A172 (cell line): ENCODE results near the gene SBF2. TPM values are rescaled to one million over a fixed set of nuclear protein-coding genes. Genes with fewer than 3 reads are reported as not detected.

Source experiments
- DNase-seq: peaks from one replicate; pipeline ENCODE4 v3.0.0-alpha.2; 2015; ENCODE audit warnings: low spot score
- total RNA-seq: library from RNA; depleted of rRNA; stranded (reverse); fragments of >200 nt; shearing (Covaris generic); gene quantifications from 2 replicates; pipeline ENCODE4 v1.2.3, GENCODE V29; 2014

Gene SBF2
- total RNA-seq, 1 experiment from 2014 or later: 34.7 TPM

DNA sequence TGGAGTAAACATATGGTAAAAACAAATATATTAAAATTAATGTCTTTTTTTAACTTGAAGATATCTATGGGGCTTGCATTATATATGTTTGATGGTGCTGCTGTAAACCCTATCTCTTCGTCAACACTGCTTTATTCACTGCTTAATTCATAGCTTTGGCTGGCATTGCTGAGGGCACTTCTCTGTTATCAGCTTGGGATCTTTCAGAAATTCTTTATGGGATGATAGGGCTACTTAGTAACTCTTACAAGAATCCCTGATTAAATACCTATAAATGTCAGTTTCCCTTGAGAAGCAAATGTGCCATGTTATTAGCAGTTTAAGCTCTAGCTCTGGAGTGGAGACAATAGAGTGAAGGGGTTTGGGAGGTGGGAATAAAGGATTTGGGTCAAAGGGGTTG, 517.8 kb downstream of the SBF2 start:
- no peak for DNase-seq

DNA sequence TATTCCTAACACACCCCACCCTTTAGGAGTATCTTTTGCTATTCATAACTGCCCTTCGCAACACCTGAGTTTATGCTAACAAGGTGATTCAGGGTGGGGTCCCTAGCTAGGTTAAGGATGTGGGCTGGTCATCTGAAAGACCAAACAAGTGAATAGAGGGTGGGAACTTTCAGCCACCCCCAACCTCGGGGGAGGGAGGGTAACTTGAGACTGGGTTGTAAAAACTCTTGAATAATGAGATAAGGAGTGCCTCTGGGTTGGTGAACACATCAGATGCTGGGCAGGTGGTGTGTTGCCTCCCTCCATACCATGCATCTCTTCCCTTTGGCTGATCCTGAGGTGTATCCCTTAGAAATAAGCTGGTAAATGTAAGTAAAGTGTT, 518.6 kb downstream of the SBF2 start:
- DNase-seq: peak; percentile 50

DNA sequence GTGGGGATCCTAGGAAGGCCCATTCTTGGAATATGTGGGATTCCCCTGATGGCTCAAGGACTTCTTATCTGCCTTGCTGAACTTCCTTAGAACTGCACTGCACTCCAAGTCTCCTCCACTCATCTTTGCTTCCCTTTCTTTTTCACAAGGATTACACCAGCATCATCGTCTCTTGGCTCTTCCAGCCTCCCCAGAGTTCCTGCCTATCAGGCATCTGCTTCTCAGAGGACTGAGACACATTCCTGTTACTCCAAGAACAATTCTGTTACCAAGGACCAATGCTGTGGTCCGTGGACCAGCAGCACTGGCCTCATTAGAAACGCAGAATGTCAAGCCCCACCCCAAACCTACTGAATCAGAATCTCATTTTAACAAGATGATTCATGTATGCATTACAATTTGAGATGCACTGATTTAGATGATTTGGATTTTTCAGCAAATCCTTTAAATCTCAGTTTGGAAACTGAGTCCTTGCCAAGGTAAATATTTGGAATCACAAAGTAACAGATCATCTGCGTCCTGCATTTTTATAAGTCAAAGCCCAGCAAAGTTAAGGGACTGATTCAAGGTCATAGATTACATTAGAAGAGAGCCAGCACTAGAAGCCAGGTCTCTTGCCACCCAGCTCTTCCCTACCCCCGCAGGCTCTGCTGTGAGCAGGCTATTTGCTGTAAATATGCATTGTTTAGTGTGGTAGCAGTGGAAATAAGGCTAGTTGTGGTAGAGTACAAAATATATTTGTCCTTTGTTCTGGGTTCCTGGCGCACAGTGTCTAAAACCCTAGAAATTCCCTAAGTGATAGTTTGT, 519.2 kb downstream of the SBF2 start:
- peak; percentile 88 for DNase-seq

DNA sequence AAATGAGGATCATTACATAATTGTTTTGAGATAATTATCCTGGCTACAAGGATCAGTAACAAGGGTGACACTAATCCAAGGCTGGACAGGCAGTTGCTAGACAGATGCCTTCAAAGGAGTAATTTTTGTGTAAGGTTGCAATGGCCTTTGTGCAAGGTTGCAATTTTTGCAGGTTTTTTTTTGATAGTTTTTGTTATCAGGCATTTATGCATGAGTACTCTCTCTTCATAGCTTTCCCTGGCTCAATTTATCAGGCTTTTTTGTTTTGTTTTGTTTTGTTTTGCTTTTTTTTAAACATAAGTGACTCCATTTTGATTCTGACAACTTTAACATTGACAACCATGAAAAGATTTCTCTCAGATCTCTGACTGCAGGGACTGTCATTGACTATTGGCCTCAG, 519.9 kb downstream of the SBF2 start:
- no peak for DNase-seq

DNA sequence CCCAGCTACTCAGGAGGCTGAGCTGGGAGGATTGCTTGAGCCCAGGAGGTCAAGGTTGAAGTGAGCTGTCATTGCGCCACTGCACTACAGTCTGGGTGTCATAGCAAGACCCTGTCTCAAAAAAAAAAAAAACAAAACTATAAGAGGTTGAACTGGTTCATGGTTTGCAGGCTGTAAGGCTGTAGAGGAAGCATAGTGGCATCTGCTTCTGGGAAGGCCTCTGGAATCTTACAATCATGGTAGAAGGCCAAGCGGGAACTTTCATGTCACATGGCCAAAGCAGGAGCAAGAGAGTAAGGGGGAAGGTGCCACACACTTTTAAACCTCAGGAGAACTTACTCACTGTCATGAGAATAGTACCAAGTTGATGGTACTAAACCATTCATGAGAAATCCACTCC, 520.5 kb downstream of the SBF2 start:
- no peak for DNase-seq

DNA sequence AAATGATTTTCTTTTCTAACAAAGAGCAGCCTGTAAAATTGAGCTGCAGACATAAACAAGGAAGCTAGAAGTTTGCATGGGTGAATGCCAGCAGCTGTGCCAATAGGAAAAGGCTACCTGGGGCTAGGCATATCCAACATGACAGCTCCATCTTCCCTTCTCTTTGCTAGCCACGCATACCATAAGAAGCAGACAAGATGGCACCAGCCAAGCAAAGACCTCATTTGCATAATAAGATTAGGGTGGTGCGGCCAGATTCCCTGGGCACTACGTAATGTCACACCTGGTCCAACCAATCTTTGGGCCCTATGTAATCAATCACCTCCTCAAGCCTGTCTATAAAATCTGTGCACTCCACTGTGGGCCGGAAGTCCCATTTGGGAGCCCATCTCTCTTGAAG, 521.8 kb downstream of the SBF2 start:
- no peak for DNase-seq

DNA sequence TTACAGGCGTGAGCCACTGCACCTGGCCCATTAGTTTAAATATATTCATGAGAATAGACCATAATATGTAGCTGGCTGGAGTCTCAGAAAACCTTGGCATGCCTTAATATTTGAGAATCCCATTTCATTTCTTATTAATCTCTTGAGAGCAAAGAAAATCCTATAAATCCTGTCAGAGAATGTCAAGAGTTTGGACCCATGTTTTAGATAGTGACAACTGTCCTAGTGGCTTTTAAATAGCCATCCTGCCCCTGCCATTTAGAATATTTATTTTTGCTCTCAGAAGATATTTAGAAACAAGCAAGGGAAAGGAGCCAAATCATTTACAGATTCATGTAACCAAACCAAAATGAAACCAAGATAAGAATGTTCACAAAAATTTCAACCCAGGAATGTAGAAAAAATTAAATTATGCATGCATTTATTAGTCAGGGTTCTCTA, 522.9 kb downstream of the SBF2 start:
- no peak for DNase-seq

DNA sequence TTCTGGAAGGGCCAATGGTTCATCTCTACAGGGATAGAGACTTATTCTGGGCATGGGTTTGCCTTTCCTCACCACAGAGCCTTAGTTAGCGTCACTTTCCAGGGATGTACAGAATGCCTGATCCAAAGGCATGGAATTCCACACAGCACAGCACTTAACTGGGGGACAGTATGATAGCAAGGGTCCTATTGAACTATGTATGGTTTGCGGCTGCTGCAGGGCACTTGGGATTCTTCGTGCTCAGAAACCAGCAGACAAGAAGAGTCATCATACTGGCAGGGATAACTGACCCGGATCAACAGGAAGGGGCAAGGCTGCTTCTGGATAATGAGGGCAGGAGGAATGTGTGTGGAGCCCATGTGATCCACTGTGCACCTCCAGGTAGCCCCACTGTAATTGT, 524.4 kb downstream of the SBF2 start:
- DNase-seq: no peak

DNA sequence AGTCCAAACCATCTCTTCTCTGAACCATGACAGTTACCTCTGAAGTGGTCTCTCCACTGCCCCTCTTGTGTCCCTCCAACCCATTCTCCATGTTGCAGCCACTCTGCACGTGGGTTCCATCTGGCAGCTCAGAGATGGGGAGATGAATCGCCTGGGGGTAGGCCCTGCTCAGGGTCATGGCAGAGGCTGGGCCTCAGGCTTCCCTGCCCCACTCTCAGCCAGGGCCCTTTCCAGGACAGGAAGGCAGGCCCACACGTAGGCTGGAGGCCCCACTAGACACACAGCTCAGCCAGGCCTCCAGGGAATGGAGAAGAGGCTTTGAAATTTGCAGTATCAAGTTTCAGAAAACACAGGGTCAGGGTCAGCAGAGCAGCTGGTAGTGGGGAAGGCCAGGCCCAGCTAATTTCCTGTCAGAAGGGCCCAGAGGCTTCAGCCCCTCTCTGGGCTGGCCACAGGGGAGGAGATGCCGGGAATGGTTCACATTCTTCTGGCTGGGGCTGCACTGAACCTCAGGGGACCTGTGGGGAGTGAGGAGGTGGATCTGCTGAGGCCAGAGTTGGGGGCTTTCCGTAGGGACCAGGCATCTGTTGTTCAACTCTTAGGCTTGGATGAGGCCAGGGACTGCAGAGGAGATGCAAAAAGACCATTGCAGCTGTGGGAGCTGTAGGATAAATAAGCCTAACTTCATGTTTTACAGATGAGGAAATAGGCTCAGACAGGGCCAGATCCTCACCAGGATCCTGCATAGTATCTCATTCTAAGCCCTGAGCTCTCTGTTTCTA, 528.5 kb downstream of the SBF2 start:
- DNase-seq: peak; percentile 80

DNA sequence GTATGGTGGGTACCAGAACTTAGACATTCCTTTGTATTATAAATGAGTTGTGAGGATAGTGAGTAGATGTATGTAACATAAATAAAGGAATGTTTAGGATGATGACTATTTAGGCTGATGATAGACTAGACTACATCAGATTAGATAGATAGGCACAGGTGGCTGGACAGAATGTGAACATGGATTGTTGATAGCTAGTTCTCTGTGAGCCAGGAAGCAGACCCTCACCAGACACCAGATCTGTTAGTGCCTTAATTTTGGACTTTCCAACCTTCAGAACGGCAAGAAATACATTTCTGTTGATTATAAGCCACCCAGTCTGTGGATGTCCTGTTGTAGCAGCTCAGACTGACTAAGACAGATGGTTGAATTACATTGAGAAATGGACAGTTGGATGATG, 530.7 kb downstream of the SBF2 start:
- DNase-seq: no peak

DNA sequence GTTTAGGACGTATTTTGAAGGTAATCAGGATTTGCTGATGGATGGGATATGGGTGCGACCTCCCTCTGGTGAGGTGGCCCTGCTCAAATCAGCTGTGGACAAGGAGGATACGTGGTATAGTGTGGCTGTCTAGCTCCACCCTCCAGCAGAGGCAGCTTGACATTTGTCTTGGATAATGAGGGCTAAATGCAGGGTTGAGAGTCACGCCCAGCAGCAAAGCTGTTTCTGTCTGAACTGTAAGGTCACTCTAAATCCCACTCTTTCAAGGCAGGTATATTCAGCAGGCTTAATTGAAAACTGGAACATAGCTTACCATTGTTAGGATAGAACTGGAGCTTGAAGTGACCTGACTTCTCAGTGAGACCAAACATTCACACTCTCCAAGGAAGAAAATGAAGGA, 531.5 kb downstream of the SBF2 start:
- DNase-seq: no peak

DNA sequence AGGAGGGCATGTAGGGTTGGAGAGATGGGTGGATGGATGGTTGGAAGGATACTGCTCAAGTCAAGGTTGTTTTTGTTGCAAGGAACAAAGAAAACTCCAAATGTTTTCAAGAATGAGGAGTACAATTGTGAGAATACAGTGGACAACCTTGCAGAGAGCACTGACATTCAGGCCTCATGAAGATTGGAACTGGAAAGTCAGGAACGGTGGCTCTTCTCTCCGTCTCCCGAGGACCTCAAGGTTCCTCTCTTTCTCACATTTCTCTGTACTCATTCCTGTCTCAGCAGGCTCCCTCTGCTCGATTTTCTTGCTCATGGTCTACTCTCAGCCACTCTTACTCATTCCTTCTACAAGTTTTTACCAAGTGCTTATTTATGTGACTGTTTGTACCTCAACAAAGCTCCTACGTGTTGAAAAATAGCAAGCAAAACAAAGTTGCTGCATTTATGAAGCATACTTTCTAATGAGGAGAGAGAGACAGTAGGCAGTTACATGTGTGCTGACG, 532.5 kb downstream of the SBF2 start:
- no peak for DNase-seq

DNA sequence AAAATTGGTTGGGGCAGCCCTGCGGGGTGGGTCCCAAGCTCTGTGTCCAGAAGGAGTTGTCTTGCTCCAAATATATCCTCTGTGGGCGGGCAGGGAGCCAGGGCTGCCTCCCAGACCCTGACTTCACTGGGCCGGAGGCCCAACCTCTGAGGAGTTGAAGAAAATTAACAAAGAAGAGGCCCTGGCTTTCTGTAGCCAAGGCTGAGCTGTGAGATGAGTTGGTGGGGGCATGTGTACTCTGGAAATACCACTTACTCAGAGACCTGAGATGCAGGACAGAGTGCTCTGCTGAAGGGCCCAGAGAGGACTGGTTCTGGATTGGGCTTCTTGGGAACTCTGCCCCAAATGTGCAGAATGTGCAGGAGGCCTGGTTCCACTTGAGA, 533.8 kb downstream of the SBF2 start:
- DNase-seq: peak; percentile 84

DNA sequence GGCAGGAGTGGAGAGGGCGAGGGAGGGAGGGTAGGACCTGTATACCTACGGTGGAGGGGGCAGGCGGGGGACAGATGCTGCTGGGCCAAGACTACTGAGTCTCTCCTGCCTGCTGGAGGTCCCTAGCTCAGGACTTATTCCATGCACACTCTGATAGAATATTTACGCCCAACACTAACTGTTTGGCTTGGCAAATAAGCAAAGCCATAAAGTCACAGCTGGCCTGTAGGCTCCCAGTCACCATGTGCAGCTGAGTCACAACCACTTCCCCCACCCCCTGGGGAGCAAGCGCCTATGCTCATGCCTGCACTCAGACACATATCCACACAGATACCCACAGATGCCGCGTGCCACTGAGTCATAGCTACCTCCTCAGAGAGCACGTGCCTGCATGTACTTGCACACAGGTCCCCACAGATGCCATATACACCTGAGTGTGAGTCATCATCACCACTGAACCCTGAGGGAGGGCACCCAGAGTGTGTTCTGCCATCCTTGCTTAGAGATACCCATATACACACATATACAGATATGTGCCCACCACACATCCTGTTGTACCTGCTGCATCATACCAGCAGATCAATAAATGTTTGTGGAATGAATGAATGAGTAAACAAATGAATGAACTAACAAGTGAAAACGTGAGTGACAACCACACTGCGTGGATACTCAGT, 534.4 kb downstream of the SBF2 start:
- peak; percentile 100 for DNase-seq

DNA sequence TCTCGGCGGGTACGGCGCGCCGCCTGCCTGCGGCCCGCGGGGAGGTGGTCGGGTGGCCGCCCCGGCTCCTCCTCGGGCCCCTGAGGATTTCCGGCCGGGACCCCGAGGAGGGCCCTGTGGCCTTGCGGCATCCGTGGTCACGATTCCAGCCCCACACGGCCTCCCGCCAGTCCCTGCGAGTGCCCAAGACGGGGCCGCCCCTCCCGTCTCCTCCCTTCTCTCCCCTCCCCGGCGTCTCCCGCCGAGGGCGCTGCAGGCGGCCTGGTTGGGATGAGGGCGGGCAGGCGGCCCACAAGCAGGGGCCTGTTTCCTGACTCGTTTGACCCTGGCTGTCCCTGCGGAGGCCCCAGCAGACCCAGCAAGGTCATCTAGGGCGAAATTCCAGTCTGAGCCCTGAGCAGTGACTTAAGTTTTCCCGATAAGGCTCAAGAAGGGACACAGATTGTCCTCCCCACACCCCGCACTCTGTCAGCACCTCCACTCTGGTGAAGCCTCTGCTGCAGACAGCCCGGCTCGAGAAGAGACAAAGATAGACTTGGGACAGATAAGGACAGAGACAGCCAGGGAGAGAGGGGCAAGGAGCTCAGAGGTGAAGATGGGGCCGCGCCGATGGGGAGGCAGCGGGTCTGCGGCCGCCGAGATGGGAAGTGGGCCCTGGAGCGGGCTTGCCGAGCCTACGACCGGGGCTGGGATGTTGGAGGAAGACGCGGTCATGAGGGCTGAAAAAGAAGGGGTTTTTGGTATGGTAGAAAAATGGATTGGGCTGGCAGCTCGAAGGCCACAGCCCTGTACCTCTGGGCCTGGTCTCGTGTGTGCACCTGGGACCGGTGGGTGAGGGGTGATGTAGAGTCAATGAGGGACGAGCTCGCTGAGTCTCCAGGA, 535.1 kb downstream of the SBF2 start:
- peak; percentile 84 for DNase-seq

DNA sequence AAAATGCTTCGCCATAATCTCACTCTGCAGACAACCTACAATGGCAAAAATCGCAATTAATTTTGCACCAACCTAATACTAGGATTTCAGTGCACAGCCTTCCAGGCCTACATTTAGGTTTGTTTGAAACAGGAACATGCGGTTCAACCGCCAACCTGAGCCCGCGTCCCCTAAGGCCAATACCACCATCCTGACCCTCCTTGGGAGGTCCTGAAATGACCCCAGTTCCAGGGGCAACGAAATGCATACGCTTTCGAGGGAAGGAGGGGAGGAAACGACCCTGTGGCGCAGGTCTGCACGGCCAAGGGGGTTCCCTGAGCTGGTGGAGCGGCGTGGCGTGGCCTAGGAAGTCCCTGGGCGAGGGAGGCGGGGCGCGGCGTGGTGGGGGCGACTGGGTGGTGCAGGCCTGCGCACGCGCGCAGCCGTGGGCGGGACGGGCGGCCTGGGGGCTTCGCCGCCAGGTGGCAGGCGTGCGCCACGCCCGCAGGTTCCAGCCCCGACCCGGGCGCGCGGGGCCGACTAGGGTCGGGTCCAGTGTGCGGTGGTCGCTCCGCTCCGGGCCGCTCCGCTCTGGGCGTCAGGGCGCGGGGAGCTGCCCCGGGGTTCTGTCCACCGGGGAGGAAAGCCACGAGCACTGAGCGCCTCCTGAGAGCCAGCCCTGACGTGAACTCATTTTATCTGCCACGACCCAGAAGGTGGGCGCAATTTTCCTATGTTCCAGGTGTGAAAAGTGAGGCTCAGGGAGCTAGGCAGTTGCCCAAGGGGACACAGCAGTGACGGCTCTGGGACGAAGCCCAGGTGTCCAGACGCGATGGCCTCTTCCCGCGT, 536.0 kb downstream of the SBF2 start:
- peak; percentile 71 for DNase-seq

DNA sequence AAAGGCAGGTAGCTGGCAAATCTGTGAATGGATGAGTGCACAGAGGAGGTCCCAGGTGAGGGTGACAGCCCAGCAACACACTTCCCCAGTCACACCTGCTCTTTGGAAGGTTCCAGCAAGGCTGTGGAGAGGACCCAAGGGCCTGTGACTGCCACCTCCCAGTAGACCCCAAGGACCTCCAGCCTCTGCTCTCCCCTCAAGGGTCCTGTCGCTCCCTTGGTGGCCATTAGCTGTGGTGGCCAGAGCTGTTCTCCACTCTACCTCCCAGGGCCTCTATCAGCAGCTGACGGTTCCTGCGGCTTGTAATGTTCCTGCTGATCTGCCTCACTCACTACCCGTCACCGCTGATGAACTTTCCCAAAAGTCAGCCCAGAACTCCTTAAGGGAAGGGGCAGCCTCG, 537.1 kb downstream of the SBF2 start:
- no peak for DNase-seq

DNA sequence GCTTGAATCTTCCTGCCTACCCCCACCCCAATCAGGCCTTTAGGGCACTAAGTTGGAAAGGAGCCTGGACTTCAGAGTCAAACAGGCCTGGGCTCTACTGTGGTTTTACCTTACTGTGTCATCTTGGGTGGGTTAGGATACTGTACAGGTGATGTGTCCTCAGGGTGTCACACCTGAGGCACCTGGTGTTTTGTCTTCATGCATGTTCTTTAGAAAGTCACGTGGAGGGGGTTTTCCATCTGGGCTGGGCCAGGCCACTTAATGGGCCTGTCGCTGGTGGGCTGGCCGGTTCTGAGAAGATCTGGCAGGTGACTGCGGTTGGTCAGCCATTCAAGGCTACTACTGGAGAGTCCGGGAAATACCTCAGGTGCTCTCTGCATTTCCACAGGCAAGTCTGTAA, 537.6 kb downstream of the SBF2 start:
- DNase-seq: no peak

DNA sequence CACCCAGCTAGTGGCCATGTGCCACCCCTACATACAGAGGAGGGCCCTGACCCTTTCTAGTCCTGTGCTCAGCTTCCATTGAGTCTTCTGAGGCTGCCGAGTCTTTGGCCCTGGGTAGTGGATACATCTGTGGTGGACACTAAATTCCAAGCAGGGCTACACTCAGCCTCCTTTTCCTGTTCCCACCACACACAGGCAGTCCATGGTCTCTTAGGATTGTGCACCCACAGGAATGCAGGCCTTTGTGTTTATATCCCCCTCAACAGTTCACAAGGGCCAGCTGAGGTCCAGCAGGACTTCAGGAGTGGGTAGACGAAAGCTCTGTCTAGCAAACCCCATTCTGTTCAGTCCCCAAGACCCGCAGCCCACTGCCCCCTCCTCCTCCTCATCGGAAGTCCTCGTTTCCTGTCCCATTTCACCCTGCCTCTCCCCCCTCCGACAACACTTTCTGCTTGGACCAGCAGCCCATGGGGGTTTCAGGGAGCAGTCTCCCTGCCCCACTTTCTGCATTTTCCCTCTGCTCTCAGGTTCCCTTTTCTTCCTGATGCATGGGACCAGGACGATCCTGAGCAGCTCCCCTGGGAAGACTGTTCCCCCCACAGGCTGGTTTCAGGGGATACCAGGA, 538.3 kb downstream of the SBF2 start:
- DNase-seq: peak; percentile 43

DNA sequence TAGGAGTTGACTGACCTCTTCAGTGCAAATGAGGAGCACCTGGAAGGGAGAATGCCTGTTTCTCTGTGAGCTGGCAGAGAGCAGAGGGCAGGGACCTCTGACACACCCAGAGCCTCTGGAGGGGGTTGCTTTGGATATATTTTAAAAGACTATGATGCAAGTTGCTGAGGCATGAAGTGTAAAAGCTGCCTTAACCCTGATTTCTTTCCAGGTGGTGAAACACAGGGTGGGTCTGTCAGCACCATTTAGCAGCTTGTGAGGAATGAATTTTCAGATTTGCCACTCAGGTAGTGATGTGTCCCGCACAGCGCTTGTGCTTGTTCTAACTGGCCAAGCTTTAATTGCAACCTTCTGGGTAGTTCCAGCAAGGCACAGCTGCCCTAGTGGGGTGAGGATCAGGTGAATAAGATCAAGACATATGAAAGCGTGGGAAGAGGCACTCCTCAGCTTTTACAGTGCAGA, 540.0 kb downstream of the SBF2 start:
- no peak for DNase-seq
